ENCODE measurements around the gene ATXN3. TPM values are rescaled to one million over a fixed set of nuclear protein-coding genes. Genes with fewer than 3 reads are reported as not detected.

Gene ATXN3
- total and polyA plus RNA-seq, 8 donors, result 28.5 to 40.2 (median 35.2) TPM

GRCh38 chr14:92033906-92034687 lies 72.3 kb downstream of the ATXN3 start:
- Histone ChIP-seq H3K4me1 (peaks cover 12 to 36% of the 10 kb centered on the region in 2 donors), H3K27me3 (no peaks in the 10 kb centered on the region), H3K4me3 (no peak overlapping the region), H3K36me3 (peaks cover 0 to 42% of the 10 kb centered on the region in 2 donors), H3K9me3 (no peaks in the 10 kb centered on the region), H3K27ac (no peak overlapping the region)
- intact Hi-C loops (cut with DNase I), result no loop called here
- no peak for TF ChIP-seq CTCF (IDR thresholded peaks at IDR 0.05)
- ATAC-seq, result no peak
- no peak for DNase-seq

GRCh38 chr14:92033433-92033832 lies 72.9 kb downstream of the ATXN3 start:
- H3K4me1 ChIP-seq, result peaks cover 12 to 30% of the 10 kb centered on the region in 2 donors
- H3K27me3 ChIP-seq, result no peaks in the 10 kb centered on the region
- no peak for DNase-seq
- TF ChIP-seq CTCF (IDR thresholded peaks at IDR 0.05), result no peak
- no peak overlapping the region for H3K4me3 ChIP-seq
- peaks cover 0 to 45% of the 10 kb centered on the region in 2 donors for H3K36me3 ChIP-seq
- intact Hi-C loops (cut with DNase I), result no loop called here
- no peak for ATAC-seq
- no peaks in the 10 kb centered on the region for H3K9me3 ChIP-seq
- no peak overlapping the region for H3K27ac ChIP-seq

- H3K9me3 ChIP-seq, result no peaks in the 10 kb centered on the region
- no peak overlapping the region for H3K4me3 ChIP-seq
- intact Hi-C loops (cut with DNase I), result no loop called here
- H3K36me3 ChIP-seq, result peaks cover 0 to 75% of the 10 kb centered on the region in 2 donors
- no peaks in the 10 kb centered on the region for H3K4me1 ChIP-seq
- no peaks in the 10 kb centered on the region for H3K27me3 ChIP-seq
- DNase-seq, result no peak
- no peak for TF ChIP-seq CTCF (IDR thresholded peaks at IDR 0.05)
- H3K27ac ChIP-seq, result no peak overlapping the region
- no peak for ATAC-seq
Measured at GRCh38 chr14:92026548-92027190, 79.7 kb downstream of the ATXN3 start.

- no peaks in the 10 kb centered on the region for H3K9me3 ChIP-seq
- H3K4me3 ChIP-seq, result no peak overlapping the region
- no peak for TF ChIP-seq CTCF (IDR thresholded peaks at IDR 0.05)
- DNase-seq, result no peak
- H3K4me1 ChIP-seq, result no peaks in the 10 kb centered on the region
- peaks cover 0 to 77% of the 10 kb centered on the region in 2 donors for H3K36me3 ChIP-seq
- H3K27ac ChIP-seq, result no peak overlapping the region
- intact Hi-C loops (cut with DNase I), result no loop called here
- no peak for ATAC-seq
- no peaks in the 10 kb centered on the region for H3K27me3 ChIP-seq
Measured at GRCh38 chr14:92022036-92022435, 84.3 kb downstream of the ATXN3 start.

GRCh38 chr14:92021523-92021922 lies 84.9 kb downstream of the ATXN3 start:
- no peak overlapping the region for H3K4me3 ChIP-seq
- TF ChIP-seq CTCF (IDR thresholded peaks at IDR 0.05), result no peak
- no peaks in the 10 kb centered on the region for H3K4me1 ChIP-seq
- H3K9me3 ChIP-seq, result no peaks in the 10 kb centered on the region
- no peak overlapping the region for H3K27ac ChIP-seq
- H3K36me3 ChIP-seq, result peaks cover 0 to 77% of the 10 kb centered on the region in 2 donors
- no peak for DNase-seq
- ATAC-seq, result no peak
- intact Hi-C loops (cut with DNase I), result no loop called here
- no peaks in the 10 kb centered on the region for H3K27me3 ChIP-seq

Measured in left lung (tissue), 10 donors.